ENCODE measurements around the gene TTC24.
"Not testable (repeated sequence)": the region's sequence is repeated elsewhere in the genome, so short reads cannot be mapped to it uniquely, and the experiment has no call there.

The TTC24 gene

DNA sequence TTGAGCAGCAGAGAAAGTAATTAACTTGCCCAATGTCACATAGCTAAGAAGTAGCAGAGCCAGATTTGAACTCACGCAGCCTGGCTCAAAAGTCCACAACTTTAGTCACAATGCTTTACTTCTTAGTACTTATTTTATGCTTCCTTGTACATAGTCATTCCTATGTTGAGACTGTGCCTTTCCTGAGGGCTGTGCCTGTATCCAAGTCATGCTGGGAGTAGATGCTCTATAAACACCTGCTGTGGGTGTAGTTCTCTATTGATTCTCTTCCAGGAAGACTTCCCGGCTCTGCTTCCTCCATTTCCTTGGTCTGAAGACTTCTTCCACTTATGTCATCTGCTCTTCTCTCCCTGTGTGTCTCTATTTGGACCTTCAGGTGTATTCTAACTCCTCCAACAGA is 23.8 kb upstream of the TTC24 start:
- DNase-seq, result no peak

DNA sequence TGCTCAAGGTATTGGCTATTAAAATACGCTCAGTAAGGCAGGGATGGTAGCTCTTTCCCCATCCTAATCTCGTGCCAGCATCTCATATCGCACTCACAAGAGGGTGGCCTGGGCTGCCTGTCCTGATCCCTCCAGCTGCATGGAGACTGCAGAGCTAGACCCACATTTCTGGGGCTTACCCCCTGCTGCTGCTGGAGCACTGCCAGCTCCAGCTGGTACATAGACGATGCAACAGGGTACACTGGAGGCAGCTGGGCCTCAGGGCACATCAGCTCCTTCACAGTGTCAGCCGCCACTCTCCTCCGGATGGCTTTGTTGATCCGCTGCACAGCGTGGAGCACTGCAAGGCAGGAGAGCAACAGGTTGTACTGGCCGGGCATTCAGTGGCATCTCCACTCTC is 23.2 kb upstream of the TTC24 start:
- no peak for DNase-seq

DNA sequence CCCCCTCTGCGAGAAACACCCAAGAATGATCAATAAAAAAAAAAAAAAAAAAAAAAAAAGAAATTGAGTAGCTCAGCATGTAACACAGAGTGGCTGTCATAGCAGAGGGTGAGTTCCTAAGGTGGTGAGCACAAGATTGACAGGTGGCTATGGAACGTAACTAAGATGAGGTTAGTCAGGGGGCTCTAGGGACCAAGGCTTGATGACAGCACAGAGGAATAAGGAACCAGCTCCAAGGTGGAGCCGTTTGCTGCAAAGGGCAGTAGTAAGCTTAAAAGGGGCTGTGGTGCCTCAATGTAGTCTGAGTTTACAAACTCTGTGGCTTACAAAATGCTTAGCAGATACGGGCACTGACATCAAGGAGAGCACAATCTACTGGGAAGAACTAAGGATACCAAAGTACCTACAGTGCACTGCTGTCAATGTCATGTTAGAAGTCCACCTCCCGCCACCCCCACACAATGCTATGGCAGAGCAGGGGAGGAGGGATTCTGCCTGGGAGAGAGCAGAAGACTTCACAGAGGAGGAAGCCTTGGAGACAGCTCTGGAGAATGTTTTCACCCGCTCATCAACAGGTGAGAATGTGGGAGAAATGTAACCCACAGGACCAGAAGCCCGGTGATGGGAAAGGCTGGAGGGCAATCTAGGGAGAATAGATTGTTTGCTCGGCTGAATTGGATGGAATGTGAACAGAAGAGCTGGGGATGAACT is 20.3 kb upstream of the TTC24 start:
- DNase-seq, result no peak

DNA sequence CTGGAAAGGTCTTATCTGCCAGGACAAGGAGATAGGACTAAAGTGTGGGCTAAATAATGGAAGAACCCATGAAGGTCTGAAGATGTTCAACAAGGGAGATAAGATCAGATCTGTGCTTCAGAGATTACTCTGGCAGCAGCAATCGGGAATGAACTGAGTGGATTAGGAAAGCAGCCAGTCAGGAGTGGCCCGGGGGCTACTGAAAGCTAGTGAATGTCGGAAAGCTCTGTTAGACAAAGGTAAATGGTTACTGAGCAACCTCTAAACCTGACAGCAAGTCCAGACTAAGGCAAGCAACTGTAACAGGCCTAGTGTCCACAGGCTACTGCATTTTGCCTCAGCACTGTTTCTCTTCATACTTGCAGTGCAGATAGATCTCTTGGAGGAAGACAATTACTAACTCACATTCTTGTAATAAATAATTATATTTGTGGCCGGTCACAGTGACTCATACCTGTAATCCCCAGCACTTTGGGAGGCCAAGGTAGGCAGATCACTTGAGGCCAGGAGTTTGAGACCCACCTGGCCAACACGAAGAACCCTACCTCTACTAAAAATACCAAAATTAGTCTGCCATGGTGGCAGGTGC is 19.6 kb upstream of the TTC24 start:
- DNase-seq, result no peak

DNA sequence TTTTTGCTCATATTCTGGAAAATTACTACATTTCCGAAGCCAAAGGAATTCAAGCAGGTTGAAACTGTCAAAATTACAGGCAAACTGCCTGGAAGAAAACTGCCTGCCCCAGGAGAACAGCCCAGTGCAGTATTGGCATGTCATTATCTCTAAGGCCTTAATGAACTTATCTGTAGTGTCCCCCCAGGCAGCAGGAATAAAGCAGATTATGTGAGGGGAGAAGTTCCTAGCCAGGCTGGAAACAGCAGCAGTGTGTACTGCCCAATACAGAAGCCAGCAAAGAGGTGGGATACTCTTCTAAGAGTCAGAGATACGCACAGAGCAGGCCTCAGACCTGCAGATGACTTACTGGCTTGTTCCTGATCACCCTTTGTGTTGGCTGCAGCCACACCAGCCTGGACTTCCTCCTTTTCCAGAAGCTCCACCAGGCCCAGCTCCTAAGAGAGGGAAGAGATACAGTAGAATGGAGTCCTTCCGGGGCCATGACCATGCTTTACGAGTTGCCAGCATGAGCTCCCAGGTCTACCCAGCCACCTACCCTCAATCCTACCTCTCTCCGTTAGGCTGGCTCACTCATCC is 18.8 kb upstream of the TTC24 start:
- no peak for DNase-seq

DNA sequence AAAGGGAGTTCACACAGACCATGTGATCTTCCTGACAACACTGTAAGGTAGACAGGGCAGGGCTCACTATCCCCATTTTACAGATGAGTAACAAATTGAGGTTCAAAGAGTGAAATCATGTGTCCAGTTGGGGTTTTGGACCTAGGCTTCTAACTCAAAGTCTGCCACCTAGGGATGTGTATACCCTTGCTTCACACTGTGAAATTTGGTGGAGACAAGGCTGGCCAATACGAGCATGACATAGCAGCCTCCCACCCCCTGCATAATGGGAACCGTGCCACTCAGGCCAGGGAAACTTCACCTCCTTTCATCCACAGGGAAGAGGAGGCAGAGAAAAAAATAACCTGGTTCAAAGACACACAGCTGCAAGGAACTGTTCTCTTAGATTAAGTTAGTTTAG is 14.0 kb upstream of the TTC24 start:
- no peak for DNase-seq

DNA sequence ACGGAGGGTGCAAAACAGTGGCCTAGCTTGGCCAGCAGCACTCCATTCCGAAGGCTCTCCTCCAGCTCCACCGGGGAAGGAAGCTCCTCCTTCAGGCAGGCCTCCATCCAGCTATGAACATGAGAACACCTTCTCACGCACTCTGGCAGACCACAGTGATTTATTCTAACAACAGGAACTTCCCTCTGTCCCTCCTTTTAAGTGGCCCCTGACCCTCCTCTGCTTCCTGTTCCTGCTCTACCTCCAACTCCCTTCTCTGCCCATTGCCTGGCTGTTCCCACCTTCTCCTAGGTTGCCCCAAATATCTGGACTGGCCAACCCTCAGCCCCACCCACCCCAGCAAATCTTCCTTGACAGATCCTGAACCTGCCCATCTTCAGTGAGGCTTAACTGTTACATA is 13.1 kb upstream of the TTC24 start:
- DNase-seq, result no peak

DNA sequence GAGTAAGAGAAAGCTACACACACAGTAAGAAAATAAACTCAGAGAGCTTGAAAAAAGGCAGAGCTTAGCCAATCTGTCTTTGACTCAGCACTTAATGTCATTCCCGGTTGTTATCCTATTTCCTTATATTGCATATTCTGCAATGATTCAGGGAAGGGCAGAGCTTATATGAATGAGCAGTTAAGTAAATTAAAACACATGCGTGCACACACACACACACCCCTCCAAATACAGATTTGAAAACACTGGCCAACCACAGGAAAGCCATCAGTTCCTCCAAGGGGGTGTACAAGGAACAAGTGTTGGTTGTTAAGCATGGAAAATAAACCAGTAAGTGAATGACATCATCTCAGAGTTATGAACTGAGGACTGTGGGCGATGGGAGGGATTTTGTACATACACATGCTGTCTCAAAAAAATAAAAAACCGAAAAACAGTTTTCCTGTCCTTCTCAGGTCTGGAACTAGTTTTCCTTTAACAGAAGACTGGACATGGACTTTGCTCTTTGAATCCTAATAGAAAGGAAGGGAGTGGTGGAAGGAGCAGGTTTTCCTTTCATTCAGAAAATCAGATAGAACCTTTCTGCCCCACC is 8.2 kb upstream of the TTC24 start:
- no peak for DNase-seq

DNA sequence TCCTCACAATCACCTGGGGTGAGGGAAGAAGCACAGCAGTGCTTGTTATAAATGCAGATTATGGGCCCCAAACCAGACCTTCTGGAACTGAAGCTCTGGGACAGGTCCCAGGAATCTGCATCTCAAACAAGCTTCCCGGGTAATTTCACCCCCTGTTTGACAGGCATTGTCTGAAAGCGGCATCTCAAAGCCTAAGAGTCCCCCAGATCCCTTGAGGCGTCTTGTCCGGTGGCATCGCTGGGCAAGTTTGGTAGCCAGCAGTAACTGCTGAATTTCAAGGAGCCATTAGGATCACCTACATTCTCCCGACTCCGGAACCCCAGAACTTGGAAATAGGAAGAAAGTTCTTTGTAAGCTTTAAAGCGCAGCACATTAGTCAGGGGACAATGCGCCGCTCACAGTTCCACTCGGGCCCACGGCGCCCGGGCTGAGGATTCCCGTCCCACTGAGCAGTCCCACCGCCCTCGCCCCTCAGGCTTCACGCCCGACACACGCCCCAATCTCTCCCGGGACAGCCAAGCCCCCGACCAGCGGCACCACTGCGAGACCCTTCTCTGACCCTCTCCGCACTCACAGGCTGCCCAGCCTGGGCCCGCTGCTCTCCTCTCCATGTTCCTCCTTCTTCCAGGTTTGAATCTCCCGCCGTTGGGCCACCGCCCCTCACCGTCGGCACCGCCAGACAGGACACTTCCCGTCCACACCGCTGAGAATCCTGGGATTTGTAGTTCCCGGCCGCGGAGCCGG is 7.4 kb upstream of the TTC24 start, which contains the start of gene IQGAP3:
IQGAP3 (minus strand) TSS at position 647 of the 744 bp plus-strand sequence; CDS start at position 611, 36 bp downstream.
- DNase-seq, result peak; percentile 71 to 86

DNA sequence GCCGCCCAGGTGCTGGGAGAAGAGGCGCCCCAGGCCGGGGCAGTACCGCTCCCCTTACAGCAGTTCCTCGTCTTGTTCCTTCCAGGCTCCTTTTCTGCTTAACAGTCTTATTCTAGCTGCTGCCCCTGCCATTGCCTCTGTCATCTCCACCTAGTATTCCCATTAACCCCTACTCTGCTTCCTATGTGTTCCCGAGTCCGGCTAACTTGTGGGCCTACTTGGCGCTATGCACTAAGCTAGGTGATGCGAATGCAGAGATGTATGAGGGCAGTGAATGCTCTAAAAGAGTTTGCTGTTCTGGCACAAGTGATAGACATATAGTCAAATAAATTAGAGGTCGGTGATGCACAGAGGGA is 6.9 kb upstream of the TTC24 start:
- no peak for DNase-seq

DNA sequence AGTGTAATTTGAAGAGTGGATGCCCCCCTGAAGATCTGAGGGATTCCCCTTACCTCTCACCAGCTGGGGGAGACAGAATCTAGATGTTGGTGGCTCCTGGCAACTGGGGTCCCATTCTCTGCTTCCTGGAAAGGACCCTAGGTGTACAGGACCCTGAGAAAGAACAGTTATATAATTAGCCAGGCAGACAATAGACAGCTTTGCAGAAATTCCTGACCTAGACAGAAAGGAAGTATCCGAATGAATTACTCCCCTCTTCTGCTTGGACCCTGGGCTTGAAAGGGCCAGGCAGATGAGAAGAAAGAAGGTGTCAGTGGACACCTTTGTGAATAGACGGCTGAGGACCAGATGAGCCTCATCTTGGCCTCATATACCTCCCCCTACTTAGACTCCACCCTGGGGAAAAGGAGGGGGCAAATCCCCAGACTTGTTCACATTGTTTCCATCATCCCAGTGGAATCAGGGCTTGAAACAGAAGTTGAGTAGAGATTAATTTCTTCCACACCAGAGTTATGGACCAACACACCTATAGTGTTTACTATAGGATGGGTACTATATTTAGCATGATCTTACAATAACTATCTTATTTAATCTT is 5.4 kb upstream of the TTC24 start:
- no peak for DNase-seq

DNA sequence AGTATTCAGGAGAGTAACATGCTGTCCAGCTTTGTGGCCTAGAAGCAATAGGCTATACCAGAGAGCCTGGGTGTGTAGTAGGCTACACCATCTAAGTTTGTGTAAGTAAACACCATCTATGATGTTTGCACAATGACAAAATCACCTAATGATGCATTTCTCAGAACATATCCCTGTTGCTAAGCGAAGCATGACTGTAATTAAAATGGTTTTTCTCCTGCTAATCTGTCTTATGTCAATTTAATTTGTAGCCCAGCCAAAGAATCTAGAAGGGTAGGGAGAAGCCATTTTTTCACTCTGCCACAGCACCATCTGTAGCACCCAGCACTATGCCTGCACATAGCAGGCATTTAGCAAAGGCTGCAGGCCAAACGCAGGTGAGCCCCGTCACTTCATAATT is 2.0 kb upstream of the TTC24 start:
- DNase-seq, result no peak

DNA sequence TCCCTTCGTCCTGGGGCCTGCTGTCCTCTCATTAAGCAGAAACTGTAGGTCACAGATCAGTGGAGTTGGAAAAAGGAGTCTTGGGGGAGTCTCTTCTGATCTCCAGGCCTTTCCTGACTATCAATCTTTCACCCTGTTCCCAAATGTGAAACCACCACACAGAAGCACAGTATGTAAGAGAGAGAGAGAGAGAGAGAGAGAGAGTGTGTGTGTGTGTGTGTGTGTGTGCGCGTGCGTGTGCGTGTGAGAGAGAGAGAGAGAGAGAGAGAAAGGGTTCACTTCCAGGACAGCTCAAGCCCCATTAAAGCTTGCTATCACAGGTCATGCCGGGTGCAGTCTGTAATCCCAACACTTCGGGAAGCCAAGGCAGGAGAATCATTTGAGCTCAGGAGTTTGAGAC is 1.5 kb upstream of the TTC24 start:
- DNase-seq, result no peak

DNA sequence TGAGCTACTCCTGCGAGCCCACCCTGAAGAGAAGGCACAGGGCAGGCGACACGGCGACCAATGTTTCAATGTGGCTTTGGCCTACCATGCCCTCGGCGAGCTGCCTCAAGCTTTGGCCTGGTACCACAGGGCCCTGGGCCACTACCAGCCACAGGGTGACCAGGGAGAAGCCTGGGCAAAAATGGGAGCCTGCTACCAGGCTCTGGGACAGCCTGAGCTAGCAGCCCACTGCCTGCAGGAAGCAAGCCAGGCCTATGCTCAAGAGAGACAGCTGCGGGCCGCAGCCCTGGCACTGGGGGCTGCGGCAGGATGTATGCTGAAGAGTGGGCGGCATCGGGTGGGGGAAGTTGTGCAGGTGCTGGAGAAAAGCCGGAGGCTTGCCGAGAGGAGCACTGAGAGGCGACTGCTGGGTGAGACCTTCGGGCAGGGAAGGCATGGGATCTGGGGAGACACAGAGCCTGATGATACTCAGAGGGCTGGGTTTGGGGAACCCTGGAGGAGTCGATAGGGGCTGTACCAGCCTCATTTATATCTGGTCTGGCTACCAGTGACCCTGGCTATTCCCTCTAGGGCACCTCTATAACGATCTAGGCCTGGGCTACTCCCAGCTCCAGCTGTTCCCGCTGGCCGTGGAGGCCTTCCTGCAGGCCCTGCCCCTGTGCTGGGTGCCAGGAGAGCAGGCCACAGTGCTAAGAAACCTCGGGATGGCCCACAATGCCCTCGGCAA is 2.3 kb downstream of the TTC24 start:
- no peak for DNase-seq

DNA sequence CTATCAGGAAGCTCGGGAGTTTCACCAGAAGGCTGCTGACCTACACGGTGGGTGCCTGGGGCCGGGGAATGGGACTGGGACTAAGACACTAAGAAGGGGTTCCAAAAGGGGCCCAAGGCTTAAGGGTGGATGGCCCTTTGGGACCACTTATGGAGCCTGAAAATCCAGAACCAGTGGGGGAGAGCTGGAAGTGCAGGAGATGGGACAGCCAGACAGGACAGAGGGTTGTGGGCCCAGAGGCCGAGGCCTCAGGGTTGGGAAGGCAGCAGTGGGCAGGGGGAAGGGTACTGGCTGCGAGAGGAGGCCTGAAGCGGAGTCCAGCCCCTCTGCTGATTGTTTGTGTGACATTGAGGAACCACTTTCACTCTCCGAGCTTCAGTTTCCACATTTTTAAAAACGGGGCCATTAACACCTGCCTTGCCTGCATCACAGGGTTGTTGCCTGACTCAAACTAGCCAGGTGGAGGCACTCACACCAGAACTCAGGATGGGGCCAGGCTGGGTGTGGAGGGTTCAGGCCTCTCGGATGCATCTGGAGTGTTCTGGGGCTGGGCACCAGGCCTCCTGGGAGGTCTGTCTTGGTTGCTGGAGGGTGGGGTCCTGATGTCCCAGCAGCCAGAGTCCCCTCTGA is 3.0 kb downstream of the TTC24 start:
- no peak for DNase-seq

DNA sequence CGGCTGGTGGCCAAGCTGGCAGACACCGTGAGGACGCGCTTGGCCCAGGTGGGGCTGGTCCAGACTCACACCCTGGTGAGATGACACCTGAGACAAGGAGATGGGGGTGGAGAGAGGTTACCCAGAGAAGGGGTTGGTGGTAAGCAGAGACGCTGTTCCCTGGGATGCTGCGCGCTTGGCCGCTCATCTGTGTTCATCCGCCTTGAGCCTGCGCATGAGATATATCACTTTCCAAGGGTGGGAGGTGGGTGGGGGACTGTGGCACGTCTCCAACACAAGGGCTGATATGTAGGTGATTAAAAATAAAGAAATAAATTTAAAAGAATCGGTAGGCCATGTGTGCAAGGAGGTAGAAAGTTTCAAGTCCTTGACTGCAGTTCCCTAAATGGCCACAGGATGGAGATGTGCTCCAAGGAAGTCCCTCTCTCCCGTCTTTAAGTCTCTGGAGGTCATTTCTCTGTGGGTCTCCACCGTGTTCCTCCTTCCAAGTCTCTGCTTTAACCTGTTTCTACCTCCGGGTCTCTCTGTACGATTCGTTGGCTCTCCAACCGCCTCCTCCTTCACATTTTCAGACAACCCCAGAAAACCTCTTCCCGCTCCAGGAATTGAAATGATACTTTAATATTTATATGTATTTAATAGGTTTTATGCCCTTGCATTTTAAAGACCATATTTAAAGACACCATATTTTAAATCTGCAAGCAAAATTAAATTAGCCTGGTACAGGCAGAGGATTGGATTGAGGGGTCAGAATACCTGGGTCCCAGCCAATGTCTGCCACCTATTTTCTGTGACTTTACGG is 4.5 kb downstream of the TTC24 start:
- peak; percentile 70 to 86 for DNase-seq

DNA sequence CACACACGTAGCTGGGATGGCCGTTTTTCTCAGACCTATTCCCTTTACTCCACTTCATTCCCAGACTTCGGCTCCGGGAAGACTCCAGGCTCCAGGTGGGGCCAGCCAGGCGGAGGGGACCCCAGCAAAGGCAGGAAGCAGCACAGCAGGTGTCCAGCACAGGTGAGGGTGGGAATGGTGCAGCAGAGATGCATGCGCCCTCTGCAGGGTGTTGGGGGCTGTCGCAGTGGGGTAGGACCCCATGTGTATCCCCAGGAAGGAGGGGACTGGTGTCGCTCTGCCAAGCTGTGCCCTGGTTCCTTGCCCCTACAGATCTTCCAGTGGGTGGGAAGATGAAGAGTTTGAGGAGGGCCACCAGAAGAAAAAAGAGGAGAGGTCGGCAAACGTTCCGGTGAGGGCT is 5.3 kb downstream of the TTC24 start:
- no peak for DNase-seq

DNA sequence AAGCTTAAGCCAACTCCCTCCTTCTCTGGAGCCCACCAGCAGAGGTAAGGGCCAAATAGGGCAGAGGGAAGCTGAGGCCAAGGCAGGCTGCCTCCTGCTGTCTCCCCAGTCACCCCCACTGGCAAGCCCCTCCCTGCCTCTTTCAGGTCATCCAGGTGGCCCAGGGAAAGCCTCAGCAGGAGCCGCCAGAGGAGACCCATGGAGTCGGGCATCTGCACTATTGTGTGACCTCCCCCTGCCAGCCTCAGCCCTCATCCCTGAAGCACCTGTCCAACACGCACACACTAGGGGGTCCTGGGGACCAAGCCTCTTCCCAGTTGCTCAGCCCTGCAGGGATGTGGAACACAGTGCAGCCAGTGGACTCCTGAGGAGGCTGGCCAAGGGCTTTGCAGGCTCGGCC is 6.8 kb downstream of the TTC24 start:
- DNase-seq, result no peak

DNA sequence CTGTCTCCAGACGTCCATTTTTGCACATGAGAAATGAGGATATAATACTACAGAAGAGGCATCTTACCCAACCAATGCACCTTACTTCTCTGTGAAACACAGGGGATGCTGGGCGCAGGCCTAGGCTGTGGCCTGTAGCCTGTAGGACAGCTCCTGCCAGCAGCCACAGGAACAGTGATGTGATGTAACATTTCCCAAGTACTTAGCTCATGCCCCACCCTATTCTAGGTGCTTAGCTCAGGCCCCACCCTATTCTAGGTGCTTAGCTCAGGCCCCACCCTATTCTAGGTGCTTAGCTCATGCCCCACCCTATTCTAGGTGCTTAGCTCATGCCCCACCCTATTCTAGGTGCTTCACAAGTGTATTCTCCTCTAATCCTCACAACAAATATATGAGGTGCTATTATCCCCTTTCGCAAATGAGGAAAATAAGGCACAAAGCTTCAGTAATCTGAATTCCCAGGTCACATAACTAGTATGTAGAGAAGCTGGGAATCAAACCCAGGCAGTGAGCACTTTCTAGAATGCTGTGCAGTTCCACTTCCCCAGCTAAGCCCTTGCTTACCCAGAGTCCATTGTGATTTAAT is 7.5 kb downstream of the TTC24 start:
- no peak for DNase-seq

DNA sequence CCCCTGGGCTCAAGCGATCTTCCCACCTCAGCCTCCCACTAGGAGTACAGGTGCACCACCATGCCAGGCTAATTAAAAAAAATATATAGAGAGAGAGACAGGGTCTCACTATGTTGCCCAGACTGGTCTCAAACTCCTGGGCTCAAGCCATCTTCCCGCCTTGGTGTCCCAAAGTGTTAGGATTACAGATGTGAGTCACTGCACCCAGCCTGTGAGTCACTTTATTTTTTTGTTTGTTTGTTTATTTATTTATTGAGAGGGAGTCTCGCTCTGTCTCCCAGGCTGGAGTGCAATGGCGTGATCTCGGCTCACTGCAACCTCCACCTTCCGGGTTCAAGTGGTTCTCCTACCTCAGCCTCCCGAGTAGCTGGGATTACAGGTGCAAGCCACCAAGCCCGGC is 8.4 kb downstream of the TTC24 start:
- DNase-seq, result not testable (repeated sequence)

DNA sequence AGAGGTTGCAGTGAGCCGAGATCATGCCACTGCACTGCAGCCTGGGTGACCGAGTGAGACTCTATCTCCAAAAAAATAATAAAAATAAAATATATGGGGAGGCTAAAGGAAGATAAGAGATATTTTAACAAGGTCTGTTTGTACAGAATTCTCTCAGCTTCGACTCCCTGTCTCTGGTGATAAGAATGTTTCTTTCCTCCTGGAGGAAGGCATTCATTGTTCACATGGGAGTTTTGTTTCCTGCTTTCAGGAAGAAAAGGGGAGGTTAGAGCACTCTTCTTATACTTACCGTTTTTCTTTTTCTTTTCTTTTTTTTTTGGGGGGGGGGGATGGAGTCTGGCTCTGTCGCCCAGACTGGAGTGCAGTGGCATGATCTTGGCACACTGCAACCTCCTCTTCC is 10.0 kb downstream of the TTC24 start:
- DNase-seq, result no peak

Data from NCI-H187 (cell line).